Activated naive CD4-positive, alpha-beta T cell treated with anti-CD3 and anti-CD28 coated beads for 36 hours (primary cell): ENCODE measurements around the gene MYO5B. TPM values are rescaled to one million over a fixed set of nuclear protein-coding genes. Genes with fewer than 3 reads are reported as not detected.
"Not testable (repeated sequence)": the region's sequence is repeated elsewhere in the genome, so short reads cannot be mapped to it uniquely, and the experiment has no call there.

Experiments used
- CTCF ChIA-PET: fragments of 350-600 bp; sonication (Branson Sonifier 250); formaldehyde crosslinking; loops from one replicate; lab custom pipeline; 2021; ENCODE audit warnings: antibody characterized with exemption; lab: Charles Lee
- DNase-seq: peaks from one replicate; pipeline ENCODE4 v3.0.0-alpha.2; 2020
- H3K27ac Mint-ChIP-seq: one replicate; pipeline ENCODE4 v1.8.0; 2021; ENCODE audit warnings: mild to moderate bottlenecking, mixed read lengths
- H3K27me3 Mint-ChIP-seq: one replicate; pipeline ENCODE4 v1.8.0; 2021; ENCODE audit warnings: low read depth, mixed read lengths
- H3K36me3 Mint-ChIP-seq: one replicate; pipeline ENCODE4 v1.8.0; 2021; ENCODE audit warnings: low read depth, mixed read lengths
- H3K4me1 Mint-ChIP-seq: one replicate; pipeline ENCODE4 v1.8.0; 2021; ENCODE audit warnings: low read depth, mixed read lengths
- H3K4me3 Mint-ChIP-seq: one replicate; pipeline ENCODE4 v1.8.0; 2021; ENCODE audit warnings: mild to moderate bottlenecking, moderate library complexity, mixed read lengths
- H3K9me3 Mint-ChIP-seq: one replicate; pipeline ENCODE4 v1.8.0; 2021; ENCODE audit warnings: mixed read lengths
- intact Hi-C: fragments of 100-400 bp; cut with micrococcal nuclease; formaldehyde crosslinking; loops from one replicate; pipeline ENCODE4 v1.15.1; 2023
- total RNA-seq, 2 experiments: library from RNA; stranded (reverse); gene quantifications; one replicate each; pipeline ENCODE4 v1.2.3, GENCODE V29; 2021

Gene MYO5B
- total RNA-seq, 2 experiments from 2014 or later: 0.02 to 0.12 TPM

- intact Hi-C loops: loop anchor here (5.0 kb wide), 1 partner anchor 89 kb away; no protein-coding TSS in a partner anchor
- H3K27ac Mint-ChIP-seq: no peak overlapping the region
Measured at GRCh38 chr18:50113726-50114125, 81.2 kb downstream of the MYO5B start.

GRCh38 chr18:50111398-50111797, 83.5 kb downstream of the MYO5B start:
- Mint-ChIP-seq H3K27me3 (peaks cover 20% of the 10 kb centered on the region), H3K27ac (no peak overlapping the region), H3K9me3 (no peaks in the 10 kb centered on the region), H3K4me1 (no peaks in the 10 kb centered on the region), H3K36me3 (no peaks in the 10 kb centered on the region), H3K4me3 (no peak overlapping the region)
- CTCF ChIA-PET: interaction anchor here (0.6 kb wide), 1 partner anchor 329 kb away, joined by 4 read pairs; no protein-coding TSS in a partner anchor
- intact Hi-C loops: loop anchor here (5.0 kb wide), 1 partner anchor 91 kb away; no protein-coding TSS in a partner anchor
- DNase-seq: no peak

More at GRCh38 chr18:50113726-50114125, 81.2 kb downstream of the MYO5B start:
- no peak for DNase-seq
- no peaks in the 10 kb centered on the region for H3K36me3 Mint-ChIP-seq
- peaks cover 11% of the 10 kb centered on the region for H3K27me3 Mint-ChIP-seq
- no peaks in the 10 kb centered on the region for H3K4me1 Mint-ChIP-seq
- H3K4me3 Mint-ChIP-seq: no peak overlapping the region
- H3K9me3 Mint-ChIP-seq: no peaks in the 10 kb centered on the region
- CTCF ChIA-PET: interaction anchor here (0.7 to 1.1 kb wide), 3 partner anchors 14 to 244 kb away, joined by 3 read pairs; no protein-coding TSS in a partner anchor

- CTCF ChIA-PET: no interaction called here
- intact Hi-C loops: no loop called here
- H3K36me3 Mint-ChIP-seq: no peaks in the 10 kb centered on the region
- H3K9me3 Mint-ChIP-seq: no peaks in the 10 kb centered on the region
- H3K4me3 Mint-ChIP-seq: no peak overlapping the region
- H3K4me1 Mint-ChIP-seq: no peaks in the 10 kb centered on the region
- peaks cover 21% of the 10 kb centered on the region for H3K27me3 Mint-ChIP-seq
- no peak overlapping the region for H3K27ac Mint-ChIP-seq
- no peak for DNase-seq
Measured at GRCh38 chr18:50107468-50107977, 87.4 kb downstream of the MYO5B start.

GRCh38 chr18:50105027-50105426, 89.9 kb downstream of the MYO5B start:
- no peak overlapping the region for H3K27ac Mint-ChIP-seq
- no peak for DNase-seq
- H3K36me3 Mint-ChIP-seq: no peaks in the 10 kb centered on the region
- H3K27me3 Mint-ChIP-seq: peaks cover 27% of the 10 kb centered on the region
- CTCF ChIA-PET: interaction anchor here (0.6 kb wide), 1 partner anchor 81 kb away, joined by 3 read pairs; no protein-coding TSS in a partner anchor
- intact Hi-C loops: no loop called here
- no peaks in the 10 kb centered on the region for H3K9me3 Mint-ChIP-seq
- H3K4me1 Mint-ChIP-seq: no peaks in the 10 kb centered on the region
- H3K4me3 Mint-ChIP-seq: no peak overlapping the region

- DNase-seq: no peak
- CTCF ChIA-PET: no interaction called here
- no peaks in the 10 kb centered on the region for H3K9me3 Mint-ChIP-seq
- peaks cover 27% of the 10 kb centered on the region for H3K27me3 Mint-ChIP-seq
- H3K36me3 Mint-ChIP-seq: no peaks in the 10 kb centered on the region
- intact Hi-C loops: no loop called here
- H3K4me1 Mint-ChIP-seq: no peaks in the 10 kb centered on the region
- no peak overlapping the region for H3K27ac Mint-ChIP-seq
- no peak overlapping the region for H3K4me3 Mint-ChIP-seq
Measured at GRCh38 chr18:50104421-50104820, 90.5 kb downstream of the MYO5B start.

- Mint-ChIP-seq H3K4me3 (no peak overlapping the region), H3K4me1 (no peaks in the 10 kb centered on the region), H3K36me3 (no peaks in the 10 kb centered on the region), H3K27me3 (peaks cover 31% of the 10 kb centered on the region), H3K27ac (no peak overlapping the region), H3K9me3 (no peaks in the 10 kb centered on the region)
- CTCF ChIA-PET: no interaction called here
- intact Hi-C loops: no loop called here
- no peak for DNase-seq
Measured at GRCh38 chr18:50099725-50100407, 95.1 kb downstream of the MYO5B start.

- no peak overlapping the region for H3K4me3 Mint-ChIP-seq
- CTCF ChIA-PET: no interaction called here
- H3K9me3 Mint-ChIP-seq: no peaks in the 10 kb centered on the region
- H3K36me3 Mint-ChIP-seq: no peaks in the 10 kb centered on the region
- no peak for DNase-seq
- intact Hi-C loops: no loop called here
- no peak overlapping the region for H3K27ac Mint-ChIP-seq
- no peaks in the 10 kb centered on the region for H3K4me1 Mint-ChIP-seq
- peaks cover 32% of the 10 kb centered on the region for H3K27me3 Mint-ChIP-seq
Measured at GRCh38 chr18:50097702-50098101, 97.2 kb downstream of the MYO5B start.

- intact Hi-C loops: no loop called here
- no peak for DNase-seq
- Mint-ChIP-seq H3K4me3 (no peak overlapping the region), H3K9me3 (no peaks in the 10 kb centered on the region), H3K27ac (no peak overlapping the region), H3K4me1 (no peaks in the 10 kb centered on the region), H3K27me3 (peaks cover 30% of the 10 kb centered on the region), H3K36me3 (no peaks in the 10 kb centered on the region)
- CTCF ChIA-PET: no interaction called here
Measured at GRCh38 chr18:50096766-50097435, 98.0 kb downstream of the MYO5B start.

- H3K36me3 Mint-ChIP-seq, H3K4me3 Mint-ChIP-seq, intact Hi-C loops, DNase-seq, H3K4me1 Mint-ChIP-seq, CTCF ChIA-PET, H3K9me3 Mint-ChIP-seq, H3K27ac Mint-ChIP-seq: not testable (repeated sequence)
- H3K27me3 Mint-ChIP-seq: peaks cover 27% of the 10 kb centered on the region
Measured at GRCh38 chr18:50094786-50095185, 100.2 kb downstream of the MYO5B start.

- no peak overlapping the region for H3K27ac Mint-ChIP-seq
- CTCF ChIA-PET: no interaction called here
- no peaks in the 10 kb centered on the region for H3K36me3 Mint-ChIP-seq
- H3K27me3 Mint-ChIP-seq: peaks cover 25% of the 10 kb centered on the region
- no peaks in the 10 kb centered on the region for H3K4me1 Mint-ChIP-seq
- intact Hi-C loops: no loop called here
- DNase-seq: no peak
- no peak overlapping the region for H3K4me3 Mint-ChIP-seq
- no peaks in the 10 kb centered on the region for H3K9me3 Mint-ChIP-seq
Measured at GRCh38 chr18:50094221-50094773, 100.7 kb downstream of the MYO5B start.

- CTCF ChIA-PET: interaction anchor here (0.6 kb wide), 1 partner anchor 20 kb away, joined by 3 read pairs; no protein-coding TSS in a partner anchor
- no peak overlapping the region for H3K4me3 Mint-ChIP-seq
- no peak overlapping the region for H3K27ac Mint-ChIP-seq
- no peaks in the 10 kb centered on the region for H3K36me3 Mint-ChIP-seq
- no peak for DNase-seq
- H3K27me3 Mint-ChIP-seq: peaks cover 19% of the 10 kb centered on the region
- no peaks in the 10 kb centered on the region for H3K9me3 Mint-ChIP-seq
- H3K4me1 Mint-ChIP-seq: no peaks in the 10 kb centered on the region
- intact Hi-C loops: no loop called here
Measured at GRCh38 chr18:50093366-50094064, 101.4 kb downstream of the MYO5B start.

GRCh38 chr18:50092245-50092805, 102.6 kb downstream of the MYO5B start:
- DNase-seq: no peak
- Mint-ChIP-seq H3K27me3 (peaks cover 19% of the 10 kb centered on the region), H3K9me3 (no peaks in the 10 kb centered on the region), H3K4me1 (no peaks in the 10 kb centered on the region), H3K36me3 (no peaks in the 10 kb centered on the region), H3K4me3 (no peak overlapping the region), H3K27ac (no peak overlapping the region)
- intact Hi-C loops: no loop called here
- CTCF ChIA-PET: no interaction called here
